ENCODE data around the gene EFHD1. TPM values are rescaled to one million over a fixed set of nuclear protein-coding genes. Genes with fewer than 3 reads are reported as not detected.
"Not testable (repeated sequence)": the region's sequence is repeated elsewhere in the genome, so short reads cannot be mapped to it uniquely, and the experiment has no call there.

EFHD1 gene
- polyA plus RNA-seq, 3 donors, result not detected

GRCh38 chr2:232634206-232635150, 1.1 kb downstream of the EFHD1 start:
- Mint-ChIP-seq H3K4me1 (peaks cover 4% of the 10 kb centered on the region), H3K4me3 (peak overlapping the region in 1 of 2 donors; percentile 78), H3K27me3 (ENCODE audit: low read depth in 3 of 3) (peaks cover 65 to 95% (median 83%) of the 10 kb centered on the region in 3 donors), H3K9me3 (peaks cover 0 to 11% (median 7%) of the 10 kb centered on the region in 7 donors), H3K36me3 (peaks cover 0 to 2% of the 10 kb centered on the region in 2 donors), H3K27ac (no peak overlapping the region)
- H2AFZ ChIP-seq (ENCODE audit: insufficient read depth, low read depth, low read length, poor library complexity, severe bottlenecking), result peak overlapping the region; percentile 61
- no peaks in the 10 kb centered on the region for H3K36me3 ChIP-seq (replicated peaks in 1 of 2; ENCODE audit: control insufficient read depth in 1 of 2, insufficient read depth in 2 of 2, low read length in 2 of 2)
- no peak overlapping the region for H3K9ac ChIP-seq (ENCODE audit: insufficient read depth, low read length, poor library complexity, severe bottlenecking)
- no peak for DNase-seq
- peaks cover 9 to 13% of the 10 kb centered on the region in 2 donors for H3K4me1 ChIP-seq (ENCODE audit: control insufficient read depth in 1 of 2, insufficient read depth in 2 of 2, low read length in 2 of 2)
- no peak overlapping the region for H3K27ac ChIP-seq (ENCODE audit: low read depth in 1 of 2, low read length in 2 of 2)
- intact Hi-C loops (cut with micrococcal nuclease), result no loop called here
- TF ChIP-seq CTCF (IDR thresholded peaks at IDR 0.05), result no peak
- H3K79me2 ChIP-seq (ENCODE audit: insufficient read depth, low read length), result no peaks in the 10 kb centered on the region
- H3K4me2 ChIP-seq (replicated peaks; ENCODE audit: extremely low read depth, low read length, poor library complexity, severe bottlenecking), result peak overlapping the region; percentile 75
- H3K9me3 ChIP-seq (replicated peaks in 1 of 2; ENCODE audit: control insufficient read depth in 1 of 2, insufficient read depth in 1 of 2, low read length in 2 of 2), result peaks cover 0 to 7% of the 10 kb centered on the region in 2 donors
- WGBS (ENCODE audit: insufficient coverage), result 18% methylated on average over 47 of the region's 61 CpGs
- no peaks in the 10 kb centered on the region for H4K20me1 ChIP-seq (ENCODE audit: insufficient read depth, low read length)
- H3K4me3 ChIP-seq (replicated peaks in 1 of 3; ENCODE audit: low read depth in 2 of 3, low read length in 3 of 3), result peak overlapping the region in 1 of 3 experiments; percentile 68
- peaks cover 42 to 81% of the 10 kb centered on the region in 2 donors for H3K27me3 ChIP-seq (ENCODE audit: control insufficient read depth in 2 of 2, insufficient read depth in 2 of 2, low read length in 2 of 2)

GRCh38 chr2:232635376-232635775, 2.0 kb downstream of the EFHD1 start:
- DNase-seq; H3K4me3 ChIP-seq (replicated peaks in 1 of 3; ENCODE audit: low read depth in 2 of 3, low read length in 3 of 3); intact Hi-C loops (cut with micrococcal nuclease); H3K79me2 ChIP-seq (ENCODE audit: insufficient read depth, low read length); H4K20me1 ChIP-seq (ENCODE audit: insufficient read depth, low read length); H3K9ac ChIP-seq (ENCODE audit: insufficient read depth, low read length, poor library complexity, severe bottlenecking); H3K36me3 Mint-ChIP-seq; H3K4me1 Mint-ChIP-seq; H3K4me2 ChIP-seq (replicated peaks; ENCODE audit: extremely low read depth, low read length, poor library complexity, severe bottlenecking); H3K36me3 ChIP-seq (replicated peaks in 1 of 2; ENCODE audit: control insufficient read depth in 1 of 2, insufficient read depth in 2 of 2, low read length in 2 of 2); H3K27ac ChIP-seq (ENCODE audit: low read depth in 1 of 2, low read length in 2 of 2); H2AFZ ChIP-seq (ENCODE audit: insufficient read depth, low read depth, low read length, poor library complexity, severe bottlenecking); H3K9me3 ChIP-seq (replicated peaks in 1 of 2; ENCODE audit: control insufficient read depth in 1 of 2, insufficient read depth in 1 of 2, low read length in 2 of 2): not testable (repeated sequence)
- Mint-ChIP-seq H3K27me3 (ENCODE audit: low read depth in 3 of 3) (peaks cover 62 to 93% (median 81%) of the 10 kb centered on the region in 3 donors), H3K27ac (peak overlapping the region in 1 of 7 donors; percentile 14), H3K4me3 (peak overlapping the region in 1 of 2 donors; percentile 78), H3K9me3 (peaks cover 0 to 11% (median 7%) of the 10 kb centered on the region in 7 donors)
- 100% methylated on average over 6 of the region's 10 CpGs for WGBS (ENCODE audit: insufficient coverage)
- Histone ChIP-seq H3K4me1 (ENCODE audit: control insufficient read depth in 1 of 2, insufficient read depth in 2 of 2, low read length in 2 of 2) (peaks cover 9 to 13% of the 10 kb centered on the region in 2 donors), H3K27me3 (ENCODE audit: control insufficient read depth in 2 of 2, insufficient read depth in 2 of 2, low read length in 2 of 2) (peaks cover 42 to 83% of the 10 kb centered on the region in 2 donors)
